ENCODE data around the gene MEA1.

The MEA1 gene

DNA sequence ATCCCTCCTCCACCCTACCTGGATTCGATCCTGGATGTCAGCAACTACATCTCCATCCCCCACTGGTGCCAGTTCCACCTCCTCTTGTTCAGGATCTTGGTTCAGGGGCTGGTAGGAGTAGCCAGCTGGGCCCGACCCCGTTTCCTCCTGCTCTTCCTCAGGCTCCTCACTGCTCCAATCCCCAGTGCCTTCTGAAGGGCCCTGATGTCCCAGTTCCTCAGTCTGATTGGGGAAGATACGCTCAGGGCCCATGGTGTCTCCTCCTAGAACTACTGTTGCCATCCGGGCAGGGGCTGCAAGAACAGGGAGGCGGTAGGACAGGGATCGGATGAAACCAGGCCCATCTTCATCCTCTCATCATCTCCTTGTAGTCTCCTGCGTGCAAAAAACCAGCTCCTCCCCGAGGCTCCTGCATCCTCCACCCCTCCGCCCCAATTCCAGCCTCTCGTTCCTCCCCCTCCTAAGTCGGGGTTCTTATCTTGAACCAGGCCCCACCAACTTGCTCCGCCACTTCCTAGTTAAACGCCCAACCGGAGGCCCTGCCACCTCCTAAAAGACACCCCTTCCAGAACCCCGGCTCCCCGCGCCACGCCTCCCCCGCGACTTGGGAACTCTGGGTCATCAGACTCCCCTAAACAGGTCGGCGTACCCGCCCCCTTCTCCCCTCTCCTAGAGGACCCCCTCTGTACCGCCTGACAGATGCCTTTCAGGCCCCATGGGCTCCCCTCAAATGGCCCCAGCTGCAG lies 476 bp downstream of the MEA1 start (continued):
- TF ChIP-seq REPIN1 (tag by site-specific recombination; IDR thresholded peaks at IDR 0.05; ENCODE audit: low read depth), result no peak
- no peak for TF ChIP-seq ZNF133 (tag by site-specific recombination; IDR thresholded peaks at IDR 0.05)
- TF ChIP-seq ZNF48 (tag by site-specific recombination; IDR thresholded peaks at IDR 0.05), result no peak
- TF ChIP-seq ZBTB17 (tag by site-specific recombination; IDR thresholded peaks at IDR 0.05), result peak; percentile 22; the same call in 1 of the 2 replicates
- TF ChIP-seq ZNF114 (tag by site-specific recombination; IDR thresholded peaks at IDR 0.05), result no peak
- no peak for TF ChIP-seq RBAK (tag by site-specific recombination; IDR thresholded peaks at IDR 0.05)
- no peak for TF ChIP-seq ZNF621 (tag by site-specific recombination; IDR thresholded peaks at IDR 0.05)
- TF ChIP-seq ZNF223 (tag by site-specific recombination; IDR thresholded peaks at IDR 0.05), result no peak
- TF ChIP-seq OSR2 (tag by site-specific recombination; IDR thresholded peaks at IDR 0.05), result no peak
- TF ChIP-seq ZNF211 (tag by site-specific recombination; IDR thresholded peaks at IDR 0.05; ENCODE audit: low read depth), result no peak
- TF ChIP-seq, protein P1, sequence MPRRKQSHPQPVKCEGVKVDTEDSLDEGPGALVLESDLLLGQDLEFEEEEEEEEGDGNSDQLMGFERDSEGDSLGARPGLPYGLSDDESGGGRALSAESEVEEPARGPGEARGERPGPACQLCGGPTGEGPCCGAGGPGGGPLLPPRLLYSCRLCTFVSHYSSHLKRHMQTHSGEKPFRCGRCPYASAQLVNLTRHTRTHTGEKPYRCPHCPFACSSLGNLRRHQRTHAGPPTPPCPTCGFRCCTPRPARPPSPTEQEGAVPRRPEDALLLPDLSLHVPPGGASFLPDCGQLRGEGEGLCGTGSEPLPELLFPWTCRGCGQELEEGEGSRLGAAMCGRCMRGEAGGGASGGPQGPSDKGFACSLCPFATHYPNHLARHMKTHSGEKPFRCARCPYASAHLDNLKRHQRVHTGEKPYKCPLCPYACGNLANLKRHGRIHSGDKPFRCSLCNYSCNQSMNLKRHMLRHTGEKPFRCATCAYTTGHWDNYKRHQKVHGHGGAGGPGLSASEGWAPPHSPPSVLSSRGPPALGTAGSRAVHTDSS (tag by site-specific recombination; IDR thresholded peaks at IDR 0.05), result 0 out of 2 replicates have a peak, but pooled peaks have one; percentile 6
- TF ChIP-seq, protein P2, sequence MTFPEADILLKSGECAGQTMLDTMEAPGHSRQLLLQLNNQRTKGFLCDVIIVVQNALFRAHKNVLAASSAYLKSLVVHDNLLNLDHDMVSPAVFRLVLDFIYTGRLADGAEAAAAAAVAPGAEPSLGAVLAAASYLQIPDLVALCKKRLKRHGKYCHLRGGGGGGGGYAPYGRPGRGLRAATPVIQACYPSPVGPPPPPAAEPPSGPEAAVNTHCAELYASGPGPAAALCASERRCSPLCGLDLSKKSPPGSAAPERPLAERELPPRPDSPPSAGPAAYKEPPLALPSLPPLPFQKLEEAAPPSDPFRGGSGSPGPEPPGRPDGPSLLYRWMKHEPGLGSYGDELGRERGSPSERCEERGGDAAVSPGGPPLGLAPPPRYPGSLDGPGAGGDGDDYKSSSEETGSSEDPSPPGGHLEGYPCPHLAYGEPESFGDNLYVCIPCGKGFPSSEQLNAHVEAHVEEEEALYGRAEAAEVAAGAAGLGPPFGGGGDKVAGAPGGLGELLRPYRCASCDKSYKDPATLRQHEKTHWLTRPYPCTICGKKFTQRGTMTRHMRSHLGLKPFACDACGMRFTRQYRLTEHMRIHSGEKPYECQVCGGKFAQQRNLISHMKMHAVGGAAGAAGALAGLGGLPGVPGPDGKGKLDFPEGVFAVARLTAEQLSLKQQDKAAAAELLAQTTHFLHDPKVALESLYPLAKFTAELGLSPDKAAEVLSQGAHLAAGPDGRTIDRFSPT (tag by site-specific recombination; IDR thresholded peaks at IDR 0.05), result no peak; the same call in 1 of the 2 replicates
- no peak for TF ChIP-seq ZNF155 (tag by site-specific recombination; IDR thresholded peaks at IDR 0.05)
- TF ChIP-seq, protein P3, sequence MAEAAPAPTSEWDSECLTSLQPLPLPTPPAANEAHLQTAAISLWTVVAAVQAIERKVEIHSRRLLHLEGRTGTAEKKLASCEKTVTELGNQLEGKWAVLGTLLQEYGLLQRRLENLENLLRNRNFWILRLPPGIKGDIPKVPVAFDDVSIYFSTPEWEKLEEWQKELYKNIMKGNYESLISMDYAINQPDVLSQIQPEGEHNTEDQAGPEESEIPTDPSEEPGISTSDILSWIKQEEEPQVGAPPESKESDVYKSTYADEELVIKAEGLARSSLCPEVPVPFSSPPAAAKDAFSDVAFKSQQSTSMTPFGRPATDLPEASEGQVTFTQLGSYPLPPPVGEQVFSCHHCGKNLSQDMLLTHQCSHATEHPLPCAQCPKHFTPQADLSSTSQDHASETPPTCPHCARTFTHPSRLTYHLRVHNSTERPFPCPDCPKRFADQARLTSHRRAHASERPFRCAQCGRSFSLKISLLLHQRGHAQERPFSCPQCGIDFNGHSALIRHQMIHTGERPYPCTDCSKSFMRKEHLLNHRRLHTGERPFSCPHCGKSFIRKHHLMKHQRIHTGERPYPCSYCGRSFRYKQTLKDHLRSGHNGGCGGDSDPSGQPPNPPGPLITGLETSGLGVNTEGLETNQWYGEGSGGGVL (tag by site-specific recombination; IDR thresholded peaks at IDR 0.05), result peak; percentile 84
- TF ChIP-seq ZNF548 (tag by site-specific recombination; IDR thresholded peaks at IDR 0.05), result no peak
- TF ChIP-seq, protein P4, sequence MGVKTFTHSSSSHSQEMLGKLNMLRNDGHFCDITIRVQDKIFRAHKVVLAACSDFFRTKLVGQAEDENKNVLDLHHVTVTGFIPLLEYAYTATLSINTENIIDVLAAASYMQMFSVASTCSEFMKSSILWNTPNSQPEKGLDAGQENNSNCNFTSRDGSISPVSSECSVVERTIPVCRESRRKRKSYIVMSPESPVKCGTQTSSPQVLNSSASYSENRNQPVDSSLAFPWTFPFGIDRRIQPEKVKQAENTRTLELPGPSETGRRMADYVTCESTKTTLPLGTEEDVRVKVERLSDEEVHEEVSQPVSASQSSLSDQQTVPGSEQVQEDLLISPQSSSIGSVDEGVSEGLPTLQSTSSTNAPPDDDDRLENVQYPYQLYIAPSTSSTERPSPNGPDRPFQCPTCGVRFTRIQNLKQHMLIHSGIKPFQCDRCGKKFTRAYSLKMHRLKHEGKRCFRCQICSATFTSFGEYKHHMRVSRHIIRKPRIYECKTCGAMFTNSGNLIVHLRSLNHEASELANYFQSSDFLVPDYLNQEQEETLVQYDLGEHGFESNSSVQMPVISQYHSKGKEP (tag by site-specific recombination; IDR thresholded peaks at IDR 0.05), result no peak
- no peak for TF ChIP-seq GFI1B (tag by site-specific recombination; IDR thresholded peaks at IDR 0.05)
- TF ChIP-seq, protein P5, sequence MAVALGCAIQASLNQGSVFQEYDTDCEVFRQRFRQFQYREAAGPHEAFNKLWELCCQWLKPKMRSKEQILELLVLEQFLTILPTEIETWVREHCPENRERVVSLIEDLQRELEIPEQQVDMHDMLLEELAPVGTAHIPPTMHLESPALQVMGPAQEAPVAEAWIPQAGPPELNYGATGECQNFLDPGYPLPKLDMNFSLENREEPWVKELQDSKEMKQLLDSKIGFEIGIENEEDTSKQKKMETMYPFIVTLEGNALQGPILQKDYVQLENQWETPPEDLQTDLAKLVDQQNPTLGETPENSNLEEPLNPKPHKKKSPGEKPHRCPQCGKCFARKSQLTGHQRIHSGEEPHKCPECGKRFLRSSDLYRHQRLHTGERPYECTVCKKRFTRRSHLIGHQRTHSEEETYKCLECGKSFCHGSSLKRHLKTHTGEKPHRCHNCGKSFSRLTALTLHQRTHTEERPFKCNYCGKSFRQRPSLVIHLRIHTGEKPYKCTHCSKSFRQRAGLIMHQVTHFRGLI (tag by site-specific recombination; IDR thresholded peaks at IDR 0.05), result peak; percentile 95
- TF ChIP-seq GLI2 (tag by site-specific recombination; IDR thresholded peaks at IDR 0.05; ENCODE audit: borderline replicate concordance, low read depth), result no peak
- no peak for TF ChIP-seq TRIM28 (IDR thresholded peaks at IDR 0.05; ENCODE audit: borderline replicate concordance, low read length)
- TF ChIP-seq ZNF600 (tag by site-specific recombination; IDR thresholded peaks at IDR 0.05), result peak; percentile 32; the same call in 1 of the 2 replicates
- 0 out of 2 replicates have a peak, but pooled peaks have one; percentile 1 for TF ChIP-seq FEZF1 (tag by site-specific recombination; IDR thresholded peaks at IDR 0.05)
- TF ChIP-seq ZNF341 (tag by site-specific recombination; IDR thresholded peaks at IDR 0.05; ENCODE audit: low read depth), result peak; percentile 57; the same call in 1 of the 2 replicates
- TF ChIP-seq ZNF274 (IDR thresholded peaks at IDR 0.05; ENCODE audit: low read length), result no peak
- no peak for TF ChIP-seq ZNF274 (tag by site-specific recombination; IDR thresholded peaks at IDR 0.05; ENCODE audit: borderline replicate concordance)
- TF ChIP-seq ZNF248 (tag by site-specific recombination; IDR thresholded peaks at IDR 0.05), result no peak
- TF ChIP-seq ZNF335 (tag by site-specific recombination; conservative IDR thresholded peaks at IDR 0.05), result peak; percentile 73
- TF ChIP-seq, protein P6, sequence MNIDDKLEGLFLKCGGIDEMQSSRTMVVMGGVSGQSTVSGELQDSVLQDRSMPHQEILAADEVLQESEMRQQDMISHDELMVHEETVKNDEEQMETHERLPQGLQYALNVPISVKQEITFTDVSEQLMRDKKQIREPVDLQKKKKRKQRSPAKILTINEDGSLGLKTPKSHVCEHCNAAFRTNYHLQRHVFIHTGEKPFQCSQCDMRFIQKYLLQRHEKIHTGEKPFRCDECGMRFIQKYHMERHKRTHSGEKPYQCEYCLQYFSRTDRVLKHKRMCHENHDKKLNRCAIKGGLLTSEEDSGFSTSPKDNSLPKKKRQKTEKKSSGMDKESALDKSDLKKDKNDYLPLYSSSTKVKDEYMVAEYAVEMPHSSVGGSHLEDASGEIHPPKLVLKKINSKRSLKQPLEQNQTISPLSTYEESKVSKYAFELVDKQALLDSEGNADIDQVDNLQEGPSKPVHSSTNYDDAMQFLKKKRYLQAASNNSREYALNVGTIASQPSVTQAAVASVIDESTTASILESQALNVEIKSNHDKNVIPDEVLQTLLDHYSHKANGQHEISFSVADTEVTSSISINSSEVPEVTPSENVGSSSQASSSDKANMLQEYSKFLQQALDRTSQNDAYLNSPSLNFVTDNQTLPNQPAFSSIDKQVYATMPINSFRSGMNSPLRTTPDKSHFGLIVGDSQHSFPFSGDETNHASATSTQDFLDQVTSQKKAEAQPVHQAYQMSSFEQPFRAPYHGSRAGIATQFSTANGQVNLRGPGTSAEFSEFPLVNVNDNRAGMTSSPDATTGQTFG (tag by site-specific recombination; IDR thresholded peaks at IDR 0.05; ENCODE audit: borderline replicate concordance), result no peak
- peak; percentile 45; the same call in 1 of the 2 replicates for TF ChIP-seq ZBTB21 (tag by site-specific recombination; IDR thresholded peaks at IDR 0.05)
